HTERT RPE-1 (cell line): ENCODE results near the gene ETFBKMT.

Source experiments
- in situ Hi-C: fragments of 300-500 bp; cut with MboI; formaldehyde crosslinking; loops from 4 replicates; pipeline ENCODE4 v1.14.3; 2020; ENCODE audit warnings: low sequenced_read_pairs

Gene ETFBKMT

GRCh38 chr12:31659087-31659942, at the start of gene ETFBKMT:
Gene ETFBKMT (plus strand): TSS chr12:31659688. CDS start chr12:31661954, 2,266 bp downstream.
- in situ Hi-C loops = loop anchor here (25.0 kb wide), 1 partner anchor 653 kb away; no protein-coding TSS in a partner anchor

DNA sequence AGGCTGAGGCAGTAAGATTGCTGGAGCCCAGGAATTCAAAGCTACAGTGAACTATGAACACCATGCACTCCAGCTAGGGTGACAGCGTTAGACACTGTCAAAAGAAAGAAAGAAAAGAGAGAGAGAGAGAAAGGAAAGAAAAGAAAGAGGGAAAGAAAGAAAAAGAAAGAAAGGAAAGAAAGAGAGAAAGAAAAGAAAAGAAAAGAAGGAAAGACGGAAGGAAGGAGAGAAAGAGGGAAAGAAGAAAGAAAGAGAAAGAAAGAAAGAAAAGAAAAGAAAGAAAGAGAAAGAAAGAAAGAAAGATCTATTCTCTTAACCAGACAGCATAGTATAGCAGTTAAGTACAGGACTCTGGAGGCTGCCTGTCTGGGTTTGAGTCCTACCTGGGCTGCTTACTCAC, 46.7 kb upstream of the ETFBKMT start:
- in situ Hi-C loops = no loop called here

- in situ Hi-C loops = no loop called here
Observed at GRCh38 chr12:31618228-31619025, 41.1 kb upstream of the ETFBKMT start.

GRCh38 chr12:31620311-31620710, 39.2 kb upstream of the ETFBKMT start:
- in situ Hi-C loops = no loop called here

- in situ Hi-C loops = no loop called here
Observed at GRCh38 chr12:31622038-31622437, 37.5 kb upstream of the ETFBKMT start.

- in situ Hi-C loops = no loop called here
Observed at GRCh38 chr12:31626270-31626995, 33.1 kb upstream of the ETFBKMT start.

GRCh38 chr12:31627456-31628054, 31.9 kb upstream of the ETFBKMT start:
- in situ Hi-C loops = no loop called here

- in situ Hi-C loops = no loop called here
Observed at GRCh38 chr12:31629756-31630732, 29.4 kb upstream of the ETFBKMT start.

GRCh38 chr12:31631023-31631724, 28.3 kb upstream of the ETFBKMT start:
- in situ Hi-C loops = no loop called here

GRCh38 chr12:31631809-31632208, 27.7 kb upstream of the ETFBKMT start:
- in situ Hi-C loops = no loop called here

GRCh38 chr12:31633464-31633863, 26.0 kb upstream of the ETFBKMT start:
- in situ Hi-C loops = no loop called here

DNA sequence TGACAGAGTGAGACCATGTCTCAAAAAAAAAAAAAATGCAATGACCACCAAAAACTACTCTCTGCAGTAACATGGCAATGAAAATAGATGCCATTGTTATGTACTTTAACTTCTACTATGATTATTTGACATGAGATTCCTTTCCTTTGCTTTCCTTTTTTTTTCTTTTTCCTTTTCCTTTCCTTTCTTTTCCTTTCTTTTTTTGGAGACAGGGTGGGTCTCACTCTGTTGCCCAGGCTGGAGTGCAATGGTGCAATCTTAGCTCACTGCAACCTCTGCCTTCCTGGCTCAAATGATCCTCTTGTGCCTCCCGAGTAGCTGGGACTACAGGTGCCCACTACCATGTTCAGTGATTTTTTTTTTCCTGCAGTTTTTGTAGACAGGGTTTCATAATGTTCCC, 24.9 kb upstream of the ETFBKMT start:
- in situ Hi-C loops = no loop called here

DNA sequence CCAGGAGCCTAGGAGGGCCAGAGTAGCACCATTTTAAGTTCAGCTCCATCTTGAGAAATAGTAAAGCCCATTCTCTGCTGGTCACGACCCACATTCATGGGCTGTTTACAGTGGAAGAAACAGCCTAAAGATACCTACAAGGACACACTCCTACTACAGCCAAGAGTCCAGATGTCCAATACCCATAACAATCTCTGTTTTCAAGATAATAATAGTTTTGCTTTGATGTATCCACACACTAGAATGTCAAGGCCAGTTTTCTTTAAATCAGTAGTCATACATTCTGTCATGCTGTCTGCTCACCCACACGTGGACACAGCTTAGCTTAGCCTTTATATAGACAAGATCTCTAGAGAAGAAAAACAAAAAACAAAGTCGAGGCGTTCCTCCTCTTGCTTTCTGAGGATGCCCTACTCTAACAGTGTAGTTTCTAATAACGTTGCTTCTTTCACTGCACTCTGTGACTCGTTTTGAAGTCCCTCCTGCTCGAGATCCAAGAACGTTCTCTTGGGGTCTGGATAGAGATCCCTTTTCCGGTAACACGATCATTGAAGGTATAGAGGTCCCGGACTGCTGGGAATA, 17.9 kb upstream of the ETFBKMT start:
- in situ Hi-C loops = no loop called here

GRCh38 chr12:31644536-31644935, 15.0 kb upstream of the ETFBKMT start:
- in situ Hi-C loops = no loop called here

GRCh38 chr12:31645924-31646323, 13.6 kb upstream of the ETFBKMT start:
- in situ Hi-C loops = no loop called here

DNA sequence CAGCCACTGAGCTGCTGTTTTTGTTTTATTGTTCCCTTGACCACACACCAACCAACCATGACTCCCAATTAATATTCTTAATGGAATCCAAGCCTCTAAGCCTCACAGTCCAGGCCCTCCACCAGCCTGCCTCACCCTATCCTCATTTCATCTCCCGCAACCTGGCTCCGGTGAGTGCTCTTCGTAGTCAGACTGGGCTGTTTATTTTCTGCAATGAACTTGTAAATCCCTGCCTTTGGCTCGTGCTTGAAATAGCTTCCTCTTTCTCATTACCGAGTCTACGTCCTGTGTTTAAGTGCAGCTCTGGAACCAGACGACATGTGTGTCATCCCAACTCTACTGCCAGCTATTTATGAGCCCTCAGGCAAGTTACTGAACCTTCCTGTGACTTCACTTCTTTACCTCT, 12.4 kb upstream of the ETFBKMT start:
- in situ Hi-C loops = no loop called here

GRCh38 chr12:31650918-31651317, 8.6 kb upstream of the ETFBKMT start:
- in situ Hi-C loops = loop anchor here (25.0 kb wide), 1 partner anchor 661 kb away; no protein-coding TSS in a partner anchor

DNA sequence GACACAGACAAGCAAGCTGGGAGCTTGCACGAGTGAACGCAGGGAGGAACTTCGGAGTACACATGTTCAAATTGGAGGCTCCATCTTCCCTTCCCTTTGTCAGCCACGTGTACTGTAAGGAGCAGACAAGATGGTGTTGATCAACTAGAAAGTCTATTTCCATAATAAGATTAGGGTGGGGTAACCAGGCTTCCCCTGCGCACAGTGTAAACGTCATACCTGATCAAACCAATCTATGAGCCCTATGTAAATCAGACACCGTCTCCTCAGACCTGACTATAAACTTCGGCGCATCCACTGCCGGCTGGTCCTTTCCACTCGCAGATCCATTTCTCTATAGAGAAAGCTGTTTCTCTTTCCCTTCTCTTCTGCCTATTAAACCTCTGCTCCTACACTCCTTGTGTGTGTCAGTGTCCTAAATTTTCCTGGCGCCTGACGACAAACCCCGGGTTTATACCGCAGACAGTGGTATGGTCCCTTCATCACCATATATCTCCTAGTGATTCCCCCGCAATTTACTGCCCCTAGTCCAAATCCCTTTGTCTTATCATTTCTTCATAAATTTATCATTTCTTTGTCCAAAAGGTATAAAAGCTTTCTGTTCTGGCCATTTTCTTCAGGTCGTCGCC, 7.5 kb upstream of the ETFBKMT start:
- in situ Hi-C loops = loop anchor here (25.0 kb wide), 1 partner anchor 660 kb away; no protein-coding TSS in a partner anchor
